EL (cell line): Measurements from ENCODE around the gene MIPOL1.
A peak's percentile ranks its signal among the peaks of the same experiment; 100 is the strongest.

ENCODE experiments used
- DNase-seq: peaks from one replicate; pipeline ENCODE4 v3.0.0-alpha.2; 2016

The MIPOL1 gene

DNA sequence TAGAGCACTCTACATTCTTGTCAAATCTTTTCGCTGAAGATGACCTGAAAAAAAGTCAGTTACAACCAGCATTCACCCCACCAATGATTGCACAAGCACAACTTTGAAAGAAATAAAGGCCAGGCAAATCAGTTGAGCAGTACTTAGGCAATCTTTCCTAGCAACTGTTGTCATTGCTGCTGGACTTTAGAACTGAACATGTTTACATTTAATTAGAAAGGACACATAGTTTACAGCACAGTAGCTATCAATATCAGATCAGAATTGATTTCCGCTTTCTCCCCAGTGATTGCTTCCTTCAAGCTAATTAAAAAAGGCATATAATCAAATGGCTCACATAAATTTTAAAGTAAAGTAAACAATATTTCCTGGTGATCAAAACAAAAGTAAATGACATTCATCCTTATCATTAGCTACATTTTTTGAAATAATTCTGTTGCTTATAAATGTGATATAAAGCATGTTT, 268.9 kb downstream of the MIPOL1 start:
- DNase-seq, result no peak

DNA sequence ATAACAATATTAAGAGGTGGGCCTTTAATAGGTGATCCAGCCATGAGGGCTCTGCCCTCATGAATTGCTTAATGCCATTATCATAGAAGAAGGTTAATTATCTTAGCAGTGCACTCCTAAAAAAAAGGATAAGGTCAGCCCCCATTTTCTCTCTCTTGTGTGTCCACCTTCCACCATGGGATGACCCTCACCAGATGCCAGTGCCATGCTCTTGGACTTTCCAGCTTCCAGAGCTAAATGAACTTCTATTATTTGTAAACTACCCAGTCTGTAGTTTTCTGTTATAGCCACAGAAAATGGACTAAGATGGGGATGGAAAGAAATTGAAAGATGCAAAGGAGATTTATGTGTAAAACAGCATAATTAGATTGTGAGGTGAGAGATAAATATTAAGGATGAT, 271.9 kb downstream of the MIPOL1 start:
- no peak for DNase-seq

DNA sequence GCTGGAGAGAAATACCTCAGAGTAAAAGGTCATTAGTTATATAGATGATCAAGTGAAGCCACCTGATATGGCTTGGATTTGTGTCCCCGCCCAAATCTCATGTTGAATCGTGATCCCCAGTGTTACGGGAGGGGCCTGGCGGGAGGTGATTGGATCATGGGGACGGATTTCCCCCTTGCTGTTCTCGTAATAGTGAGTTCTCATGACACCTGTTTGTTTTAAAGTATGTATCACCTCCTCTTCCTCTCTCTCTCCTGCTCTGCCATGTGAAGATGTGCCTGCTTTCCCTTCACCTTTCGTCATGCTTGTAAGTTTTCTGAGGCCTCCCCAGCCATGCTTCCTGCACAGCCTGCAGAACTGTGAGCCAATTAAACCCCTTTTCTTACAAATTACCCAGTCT, 272.5 kb downstream of the MIPOL1 start:
- DNase-seq, result no peak

DNA sequence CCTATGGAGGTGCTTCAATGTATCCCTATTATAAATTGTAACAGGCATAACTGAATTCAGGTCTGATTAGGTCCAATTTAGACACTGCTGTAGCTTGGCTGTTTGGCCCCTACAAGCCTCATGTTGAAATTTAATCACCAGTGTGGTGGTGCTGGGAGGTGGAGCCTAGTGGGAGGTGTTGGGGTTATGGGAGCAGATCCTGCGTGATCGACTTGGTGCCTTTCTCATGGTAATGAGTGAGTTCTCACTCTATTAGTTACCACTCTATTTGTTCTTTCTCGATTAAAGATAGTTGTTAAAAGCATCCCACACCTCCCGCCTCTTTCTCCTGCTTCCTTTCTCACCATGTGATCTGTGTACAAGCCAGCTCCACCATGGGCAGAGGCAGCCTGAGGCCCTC, 275.2 kb downstream of the MIPOL1 start:
- DNase-seq, result no peak

DNA sequence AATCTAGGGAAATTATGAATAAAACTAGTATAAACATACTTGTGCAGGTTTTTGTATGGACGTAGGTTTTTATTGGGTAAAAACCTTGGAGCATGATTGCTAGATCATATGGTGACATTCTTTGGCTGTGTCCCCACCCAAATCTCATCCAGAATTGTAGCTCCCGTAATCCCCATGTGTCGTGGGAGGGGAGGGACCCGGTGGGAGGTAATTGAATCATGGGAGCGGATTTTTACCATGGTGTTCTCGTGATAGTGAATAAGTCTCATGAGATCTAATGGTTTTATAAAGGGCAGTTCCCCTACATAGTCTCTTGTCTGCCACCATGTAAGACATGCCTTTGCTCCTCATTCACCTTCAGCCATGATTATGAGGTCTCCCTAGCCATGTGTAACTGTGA, 276.5 kb downstream of the MIPOL1 start:
- DNase-seq, result no peak

DNA sequence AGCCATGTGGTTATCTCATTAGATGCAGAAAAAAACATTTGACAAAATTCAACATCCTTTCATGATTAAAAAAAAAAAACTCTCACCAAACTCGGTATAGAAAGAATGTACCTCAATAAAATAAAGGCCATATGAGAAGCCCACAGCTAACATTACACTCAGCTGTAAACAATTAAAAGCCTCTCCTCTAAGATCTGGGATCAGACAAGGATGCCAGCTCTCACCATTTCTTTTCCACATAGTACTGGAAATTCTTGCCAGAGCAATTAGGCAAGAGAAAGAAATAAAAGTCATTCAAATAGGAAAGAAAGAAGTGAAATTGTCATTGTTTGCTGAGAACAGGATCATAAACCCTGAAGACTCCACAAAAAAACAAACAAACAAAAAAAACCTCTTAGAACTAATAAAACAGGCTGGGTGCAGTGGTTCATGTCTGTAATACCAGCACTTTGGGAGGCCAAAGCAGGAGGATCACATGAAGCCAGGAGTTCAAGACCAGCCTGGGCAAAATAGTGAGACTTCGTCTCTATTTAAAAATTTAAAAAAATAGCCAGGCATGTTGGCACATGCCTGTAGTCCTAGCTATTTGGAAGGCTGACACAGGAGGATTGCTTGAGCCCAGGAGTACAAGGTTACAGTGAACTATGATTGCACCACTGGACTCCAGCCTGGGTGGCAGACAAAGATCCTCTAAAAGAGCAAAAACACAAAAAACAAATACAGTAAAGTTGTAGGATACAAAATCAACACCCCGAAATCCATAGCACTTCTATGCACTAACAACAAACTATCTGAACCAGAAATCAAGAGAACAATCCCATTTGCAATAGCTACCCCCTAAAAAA, 282.9 kb downstream of the MIPOL1 start:
- no peak for DNase-seq

DNA sequence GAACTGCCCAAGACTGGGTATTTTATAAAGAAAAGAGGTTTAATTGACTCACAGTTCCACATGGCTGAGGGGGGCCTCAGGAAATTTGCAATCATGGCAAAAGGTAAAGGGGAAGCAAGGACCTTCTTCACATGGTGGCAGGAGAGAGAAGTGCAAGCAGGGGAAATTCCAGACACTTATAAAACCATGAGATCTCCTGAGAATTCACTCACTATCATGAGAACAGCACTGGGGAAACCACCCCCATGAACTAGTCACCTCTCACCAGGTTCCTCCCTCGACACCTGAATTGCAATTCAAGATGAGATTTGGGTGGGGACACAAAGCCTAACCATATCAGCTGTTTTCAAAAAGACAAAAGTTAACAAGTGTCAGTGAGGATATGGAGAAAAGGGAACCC, 284.7 kb downstream of the MIPOL1 start:
- no peak for DNase-seq

DNA sequence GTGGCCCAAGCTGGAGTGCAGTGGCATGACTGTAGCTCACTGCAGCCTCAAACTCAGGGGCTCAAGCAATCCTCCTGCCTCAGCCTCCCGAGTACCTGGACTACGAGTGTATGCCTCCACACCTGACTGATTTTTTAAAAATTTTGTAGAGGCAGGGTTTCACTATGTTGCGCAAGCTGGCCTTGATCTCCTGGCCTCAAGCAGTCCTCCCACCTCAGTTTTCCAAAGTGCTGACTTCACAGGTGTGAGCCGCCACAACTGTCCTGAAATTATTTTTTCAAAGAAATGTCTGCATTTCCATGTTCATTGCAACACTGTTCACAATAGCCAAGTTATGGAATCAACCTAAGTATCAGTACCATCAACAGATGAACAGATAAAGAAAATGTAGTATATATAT, 285.9 kb downstream of the MIPOL1 start:
- no peak for DNase-seq

DNA sequence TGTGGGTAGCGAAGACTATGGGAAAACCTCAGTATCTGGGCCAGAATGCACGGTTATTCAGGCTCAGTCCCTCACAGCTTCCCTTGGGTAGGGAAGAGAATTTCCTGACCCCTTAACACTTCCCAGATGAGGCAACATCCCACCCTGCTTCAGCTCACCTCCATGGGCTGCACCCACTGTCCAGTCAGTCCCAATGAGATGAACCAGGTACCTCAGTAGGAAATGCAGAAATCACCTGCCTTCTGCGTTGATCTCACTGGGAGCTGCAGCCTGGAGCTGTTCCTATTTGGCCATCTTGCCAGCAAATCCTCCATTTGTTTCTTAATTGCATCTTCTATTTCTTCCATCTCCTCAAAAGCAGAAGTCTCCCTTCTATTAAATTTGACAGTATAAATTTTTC, 292.9 kb downstream of the MIPOL1 start:
- no peak for DNase-seq

DNA sequence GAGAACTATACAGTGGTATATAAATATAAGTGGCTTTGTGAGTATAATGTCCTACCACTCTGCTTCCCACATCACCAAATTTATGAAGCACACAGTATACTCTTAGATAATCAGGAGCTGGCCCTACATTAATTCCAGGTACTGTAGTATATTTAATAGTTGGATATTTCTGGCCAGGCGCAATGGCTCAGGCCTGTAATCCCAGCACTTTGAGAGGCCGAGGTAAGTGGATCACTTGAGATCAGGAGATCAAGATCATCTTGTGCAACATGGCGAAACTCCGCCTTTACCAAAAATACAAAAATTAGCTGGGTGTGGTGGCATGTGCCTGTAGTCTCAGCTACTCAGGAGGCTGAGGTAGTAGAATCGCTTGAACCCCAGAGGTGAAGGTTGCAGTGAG, 293.3 kb downstream of the MIPOL1 start:
- DNase-seq, result no peak

DNA sequence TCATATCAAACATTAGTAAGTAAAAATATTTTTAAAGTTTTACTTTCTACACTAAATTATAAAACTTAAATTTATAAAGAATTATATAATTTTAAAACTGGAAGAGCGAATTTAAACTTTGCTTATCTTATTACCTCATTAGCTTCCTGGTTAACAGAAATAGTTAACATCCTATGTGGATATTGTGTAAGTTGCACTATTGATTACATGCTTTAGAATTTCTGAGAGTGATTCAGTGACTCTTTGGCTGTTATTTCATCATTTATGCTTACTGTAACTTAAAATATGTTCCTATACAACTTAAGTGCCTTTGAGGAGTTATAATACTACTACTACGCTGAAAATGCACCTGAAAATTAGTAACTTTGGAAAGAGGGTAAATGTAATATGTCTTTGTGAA, 295.9 kb downstream of the MIPOL1 start:
- DNase-seq, result no peak

DNA sequence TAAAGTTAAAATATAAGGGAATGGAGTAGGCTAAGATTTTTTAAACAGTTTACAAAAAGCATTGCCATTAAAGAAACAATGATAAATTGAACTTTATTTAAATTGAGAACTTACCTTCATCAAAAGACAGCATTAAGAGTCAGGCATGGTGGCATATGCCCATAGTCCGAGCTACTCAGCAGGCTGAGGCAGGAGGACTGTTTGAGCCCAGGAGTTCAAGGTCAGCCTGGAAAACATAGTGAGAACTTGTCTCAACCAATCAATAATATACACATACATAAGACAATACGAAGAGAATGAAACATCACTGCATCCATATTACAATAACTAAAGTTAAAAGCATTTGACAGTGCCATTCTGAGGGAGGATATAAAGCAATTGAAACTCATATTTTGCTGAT, 299.7 kb downstream of the MIPOL1 start:
- DNase-seq, result no peak

DNA sequence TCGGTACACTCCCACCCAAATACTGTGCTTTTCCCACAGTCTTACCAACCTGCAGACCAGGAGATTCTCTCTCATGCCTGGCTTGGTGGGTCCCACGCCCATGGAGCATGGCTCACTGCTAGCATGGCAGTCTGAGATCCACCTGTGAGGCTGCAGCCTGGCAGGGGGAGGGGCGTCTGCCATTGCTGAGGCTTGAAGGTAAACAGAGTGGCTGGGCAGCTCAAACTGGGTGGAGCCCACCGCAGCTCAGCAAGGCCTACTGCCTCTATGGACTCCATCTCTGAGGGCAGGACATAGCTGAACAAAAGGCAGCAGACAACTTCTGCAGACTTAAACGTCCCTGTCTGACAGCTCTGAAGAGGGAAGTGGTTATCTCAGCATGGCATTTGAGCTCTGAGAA, 304.1 kb downstream of the MIPOL1 start:
- no peak for DNase-seq

DNA sequence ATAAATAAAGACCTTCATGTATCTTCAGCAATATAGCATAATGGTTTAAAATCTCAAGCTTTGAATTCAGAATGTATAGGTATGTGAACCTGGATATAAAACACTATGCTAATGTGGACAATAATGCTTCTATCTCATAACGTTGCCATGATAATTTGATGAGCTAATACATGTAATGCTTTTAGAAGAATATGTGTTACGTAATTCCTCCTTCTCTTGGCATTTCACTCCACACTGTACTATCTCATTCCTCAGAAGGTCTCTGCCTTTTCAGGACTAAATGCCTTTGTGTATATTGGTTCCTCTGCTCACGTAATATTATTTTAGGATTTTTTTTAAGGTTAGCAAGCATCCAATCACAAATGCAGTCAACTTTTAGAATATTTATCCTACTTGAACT, 310.8 kb downstream of the MIPOL1 start:
- DNase-seq, result no peak

DNA sequence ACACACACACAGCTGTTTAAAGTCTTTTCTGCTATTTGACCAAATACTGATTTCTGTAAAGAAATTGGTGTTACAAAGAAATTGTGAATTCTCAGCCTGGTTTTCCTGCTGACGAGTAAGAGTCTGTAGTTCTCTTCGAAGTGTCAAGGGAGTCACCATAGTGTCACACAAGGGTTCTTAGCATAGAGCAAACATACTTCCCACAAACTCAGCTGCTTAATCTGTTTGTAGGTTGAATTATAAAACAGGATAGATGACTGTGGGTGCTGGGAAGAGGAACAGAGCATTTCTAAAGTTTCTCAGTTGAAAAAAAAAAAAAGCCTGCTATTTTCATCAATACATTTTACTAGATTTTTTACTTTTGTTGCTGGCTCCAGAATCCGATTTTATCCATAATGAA, 314.4 kb downstream of the MIPOL1 start:
- no peak for DNase-seq

DNA sequence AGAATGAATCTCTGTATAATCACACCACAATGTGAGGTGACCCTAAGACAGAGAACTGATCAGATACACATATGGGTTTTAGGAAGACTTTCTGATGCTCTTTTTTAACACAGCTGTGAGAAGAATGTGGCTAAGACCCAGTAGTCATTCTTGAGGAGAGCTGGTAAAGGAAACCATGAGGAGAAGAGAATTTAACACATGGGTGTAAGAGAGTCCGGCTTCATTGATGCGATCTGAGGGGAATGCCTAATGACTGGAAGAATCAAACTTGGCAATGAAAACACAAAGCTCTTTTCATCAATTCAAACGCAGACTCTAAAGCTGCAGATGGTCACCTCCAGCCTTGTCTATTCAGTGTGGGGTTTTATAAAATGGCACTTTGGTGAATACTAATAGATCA, 318.0 kb downstream of the MIPOL1 start:
- no peak for DNase-seq

DNA sequence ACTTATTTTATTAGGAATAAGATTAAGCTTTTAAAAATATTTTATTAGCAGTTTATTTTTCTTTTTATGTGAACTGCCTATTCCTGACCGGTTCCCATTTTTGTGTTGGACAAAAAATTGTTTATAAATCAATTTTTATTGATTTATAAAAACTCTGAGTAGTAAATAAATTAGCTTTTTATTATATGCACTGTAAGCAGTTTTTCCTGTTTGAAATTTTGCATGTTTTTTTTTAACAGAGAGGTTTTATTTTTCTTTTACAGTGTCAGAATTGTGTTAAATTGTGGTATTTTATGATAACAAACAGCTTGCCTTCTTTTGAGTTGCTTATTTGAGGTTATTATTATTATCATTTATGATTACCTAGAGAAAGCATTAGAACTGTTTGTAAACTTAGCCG, 329.3 kb downstream of the MIPOL1 start:
- DNase-seq, result no peak

DNA sequence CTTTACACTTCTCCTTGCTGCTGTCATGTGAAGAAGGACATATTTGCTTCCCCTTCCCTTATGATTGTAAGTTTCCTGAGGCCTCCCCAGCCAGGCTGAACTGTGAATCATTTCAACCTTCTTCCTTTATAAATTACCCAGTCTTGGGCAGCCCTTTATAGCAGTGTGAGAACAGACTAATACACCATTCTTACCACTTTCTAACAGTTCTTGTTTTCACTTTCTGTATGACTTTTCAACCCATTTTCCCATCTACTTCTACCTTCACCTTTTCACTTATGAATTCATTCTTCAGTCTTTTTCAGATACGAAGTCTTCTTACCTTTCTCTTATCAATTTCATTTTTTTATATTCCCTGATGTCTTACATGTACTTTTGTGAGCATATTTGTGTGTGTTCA, 342.3 kb downstream of the MIPOL1 start:
- no peak for DNase-seq

DNA sequence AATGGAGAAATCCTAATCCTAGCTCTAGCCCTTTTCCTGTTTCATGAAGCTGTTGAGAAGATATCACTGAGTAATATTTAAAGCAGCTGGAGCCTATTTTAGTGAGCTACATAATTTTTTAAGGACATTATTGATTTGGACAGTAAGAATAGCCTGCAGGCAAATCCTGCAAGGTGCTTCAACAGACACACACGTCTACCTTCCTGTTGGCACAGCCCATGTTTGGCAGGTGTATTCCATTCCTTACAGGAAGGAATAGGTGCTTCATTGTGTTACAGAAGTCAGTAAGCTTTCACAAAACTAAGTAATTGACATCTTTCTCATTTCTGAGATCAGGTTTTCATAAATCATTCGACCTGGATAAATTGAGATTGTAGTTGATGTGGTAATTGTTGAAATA, 346.7 kb downstream of the MIPOL1 start:
- DNase-seq, result no peak

DNA sequence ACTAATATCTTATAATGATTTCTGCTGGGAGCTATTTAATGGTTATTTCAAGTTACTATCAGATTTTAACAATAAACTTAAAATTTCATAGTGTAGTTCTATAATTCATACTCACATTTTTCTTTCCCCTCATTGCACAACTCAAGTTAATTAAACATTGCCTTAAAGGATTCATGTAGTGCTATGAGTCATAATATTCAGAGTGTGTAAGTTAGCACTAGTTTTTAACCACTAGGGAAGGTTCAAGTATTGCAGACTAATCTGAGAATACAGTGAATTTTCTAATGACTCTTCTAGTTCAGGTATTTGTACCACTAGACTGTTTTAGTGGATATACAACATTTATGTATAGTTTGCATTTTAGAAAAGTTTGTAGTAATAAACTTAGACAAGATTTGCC, 347.4 kb downstream of the MIPOL1 start:
- DNase-seq, result no peak

DNA sequence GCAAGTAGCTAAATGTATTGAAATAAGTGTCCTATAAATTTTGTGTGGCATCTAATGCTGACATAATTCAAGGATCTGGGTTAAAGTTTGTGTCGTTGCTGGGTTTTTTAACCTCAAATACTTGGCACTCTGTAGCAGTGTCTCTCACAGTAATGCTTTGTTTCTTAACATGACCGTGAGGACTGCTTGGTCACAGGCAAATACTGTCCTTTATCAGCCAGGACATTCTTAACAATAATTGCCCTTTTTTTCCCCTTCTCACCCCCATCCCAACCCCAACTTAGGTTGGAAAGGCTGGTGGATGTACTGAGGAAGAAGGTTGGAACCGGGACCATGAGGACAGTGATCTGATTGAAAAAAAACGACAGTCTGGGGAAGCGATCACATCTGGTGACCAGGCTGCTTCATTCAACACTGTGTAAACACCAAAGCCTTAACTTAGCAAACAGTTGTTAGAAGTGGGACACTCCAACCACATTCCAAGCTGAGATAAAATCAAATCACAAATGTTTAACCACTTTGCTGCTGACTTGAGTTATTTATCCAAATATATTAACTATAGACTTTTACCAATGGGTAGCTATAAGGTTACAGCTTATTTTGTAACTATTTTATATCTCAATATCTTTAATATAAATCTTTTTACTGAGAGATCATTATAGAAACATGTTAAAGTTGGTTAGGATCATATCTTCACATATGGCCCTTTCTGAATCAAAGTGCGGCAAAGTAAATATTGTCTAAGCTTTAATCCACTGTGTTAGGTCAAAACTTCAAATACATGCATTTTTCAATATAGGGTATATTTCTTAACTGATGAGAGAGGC, 349.1 kb downstream of the MIPOL1 start:
- DNase-seq, result peak; percentile 43

DNA sequence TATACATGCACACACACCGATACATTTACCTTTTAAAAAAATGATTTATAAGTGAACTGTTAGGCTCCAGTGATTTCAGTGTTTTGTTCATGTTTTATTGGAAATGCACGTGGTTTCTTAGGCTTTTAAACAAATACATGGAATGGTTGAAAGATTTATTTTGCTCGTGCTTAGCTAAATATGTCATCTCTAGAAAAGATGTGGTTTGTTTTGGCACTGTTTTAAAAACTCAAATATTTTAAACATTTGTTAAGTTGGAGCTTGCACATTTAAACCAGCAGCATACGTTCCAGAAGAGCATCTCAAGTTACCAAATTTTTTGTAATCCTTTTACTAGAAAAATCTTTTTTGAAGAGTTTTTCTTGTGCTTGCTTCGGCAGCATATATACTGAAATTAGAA, 352.8 kb downstream of the MIPOL1 start:
- DNase-seq, result peak; percentile 50

DNA sequence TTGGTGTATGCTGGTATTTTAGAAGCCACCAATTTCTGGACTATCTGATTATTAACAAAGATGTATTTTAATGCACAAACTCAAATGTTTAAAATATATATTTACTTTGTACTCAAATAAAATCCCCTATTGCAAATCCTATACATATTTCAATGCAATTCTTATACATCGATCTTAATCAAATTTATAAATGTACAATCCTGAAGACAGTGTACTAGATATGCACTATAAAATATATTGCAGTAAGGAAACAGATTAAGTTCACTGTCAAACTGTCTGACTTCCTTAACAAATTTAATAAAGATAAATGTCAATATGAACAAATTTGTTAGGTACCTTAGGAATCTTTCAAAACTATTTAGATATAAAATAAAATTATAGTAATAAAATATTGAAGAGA, 353.4 kb downstream of the MIPOL1 start:
- DNase-seq, result no peak

DNA sequence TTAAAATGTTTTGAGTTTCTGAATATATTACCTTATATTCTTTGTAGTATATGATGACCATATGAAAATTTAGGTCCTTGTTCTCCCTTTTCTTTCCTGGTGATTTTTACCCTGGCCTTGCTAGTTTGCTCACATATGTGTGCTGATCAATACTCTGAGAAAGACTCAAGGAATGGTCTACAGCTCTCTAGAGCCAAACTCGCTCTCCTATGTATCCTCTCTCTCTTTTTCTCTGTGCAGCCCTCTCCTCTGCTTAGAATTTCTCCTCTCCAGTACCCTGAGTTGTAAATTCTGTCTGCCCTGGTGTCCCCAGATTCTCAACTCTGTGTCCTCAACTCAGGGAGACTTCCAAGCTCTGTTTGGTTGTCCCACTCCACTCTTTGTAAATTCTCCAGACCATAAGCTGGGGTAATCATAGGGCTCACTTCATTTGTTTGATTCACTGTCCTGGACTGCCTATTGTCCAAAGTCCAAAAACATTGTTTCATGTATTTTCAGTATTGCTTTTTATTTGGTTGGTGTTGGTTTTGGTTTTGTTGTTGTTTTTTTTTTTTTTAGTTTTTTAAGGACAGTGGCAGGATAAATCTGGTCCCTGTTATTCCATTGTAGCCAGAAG, 356.3 kb downstream of the MIPOL1 start:
- DNase-seq, result no peak
